Cerebellar cortex (tissue), 1 donor: ENCODE data around the gene PLAAT3.
"Not testable (repeated sequence)": the region's sequence is repeated elsewhere in the genome, so short reads cannot be mapped to it uniquely, and the experiment has no call there.

Source experiments
- DNase-seq: peaks from one replicate; pipeline ENCODE4 v3.0.0-alpha.2; 2015; ENCODE audit warnings: low spot score

The PLAAT3 gene

DNA sequence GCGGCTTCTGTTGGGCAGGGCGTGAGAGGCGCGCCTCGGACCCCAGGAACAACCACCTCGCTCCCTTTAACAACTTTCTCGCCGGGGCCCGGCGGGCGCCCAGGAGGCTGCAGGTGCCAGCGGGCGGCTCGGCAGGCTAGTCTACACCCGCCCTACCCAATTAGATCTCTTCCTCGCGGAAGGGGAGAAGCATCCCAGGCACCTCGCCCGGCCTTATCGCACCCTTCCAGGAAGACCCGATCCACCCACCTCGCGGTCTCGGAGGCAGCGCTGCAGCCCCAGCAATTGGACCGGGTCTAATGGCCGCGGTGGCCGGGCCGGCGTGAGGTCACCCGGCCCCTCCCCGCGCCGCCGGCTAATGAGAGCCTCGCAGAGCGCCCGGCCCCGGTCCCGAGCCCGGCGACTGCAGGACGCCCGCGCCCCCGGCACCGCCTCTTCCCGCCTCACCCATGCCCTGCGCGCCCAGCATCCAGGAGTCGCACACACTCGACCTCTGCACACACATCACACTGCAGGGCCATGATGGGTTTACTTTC, at the start of gene PLAAT3:
TSS of gene PLAAT3 (minus strand) at position 298 of the 536 bp plus-strand sequence. CDS start 419 bp downstream, outside the sequence.
- DNase-seq: peak; percentile 37

DNA sequence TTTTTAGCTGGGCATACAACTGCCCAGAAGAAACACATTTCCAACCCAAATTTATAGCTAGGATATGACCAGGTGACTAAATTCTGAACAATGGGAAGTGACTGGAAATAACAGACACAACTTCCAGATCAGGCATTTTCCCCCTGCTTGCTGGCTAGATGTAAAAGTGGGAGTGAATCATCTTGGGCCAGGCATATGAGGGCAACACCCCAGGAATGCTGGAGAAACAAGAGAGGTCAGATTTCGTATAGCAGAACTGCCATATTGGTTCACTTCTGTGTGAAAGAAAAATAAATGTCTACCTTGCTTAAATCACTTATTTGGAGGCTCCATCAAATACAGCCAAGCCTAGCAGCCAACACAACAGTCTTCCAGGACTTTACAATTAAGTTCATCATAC, 49.6 kb upstream of the PLAAT3 start:
- DNase-seq: no peak

DNA sequence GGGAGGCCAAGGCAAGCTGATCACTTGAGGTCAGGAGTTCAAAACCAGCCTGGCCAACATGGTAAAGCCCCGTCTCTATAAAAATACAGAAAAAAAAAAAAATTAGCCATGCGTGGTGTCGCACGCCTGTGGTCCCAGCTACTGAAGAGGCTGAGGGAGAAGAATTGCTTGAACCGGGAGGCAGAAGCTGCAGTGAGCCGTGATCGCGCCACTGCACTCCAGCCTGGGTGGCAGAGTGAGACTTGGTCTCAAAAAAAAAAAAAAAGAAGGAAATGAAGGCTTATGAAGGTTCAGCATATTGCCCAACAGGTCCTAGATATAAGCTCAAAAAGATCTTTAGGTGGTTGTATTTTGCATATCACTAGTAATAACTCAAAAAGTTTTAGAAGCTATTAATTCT, 46.7 kb upstream of the PLAAT3 start:
- no peak for DNase-seq

DNA sequence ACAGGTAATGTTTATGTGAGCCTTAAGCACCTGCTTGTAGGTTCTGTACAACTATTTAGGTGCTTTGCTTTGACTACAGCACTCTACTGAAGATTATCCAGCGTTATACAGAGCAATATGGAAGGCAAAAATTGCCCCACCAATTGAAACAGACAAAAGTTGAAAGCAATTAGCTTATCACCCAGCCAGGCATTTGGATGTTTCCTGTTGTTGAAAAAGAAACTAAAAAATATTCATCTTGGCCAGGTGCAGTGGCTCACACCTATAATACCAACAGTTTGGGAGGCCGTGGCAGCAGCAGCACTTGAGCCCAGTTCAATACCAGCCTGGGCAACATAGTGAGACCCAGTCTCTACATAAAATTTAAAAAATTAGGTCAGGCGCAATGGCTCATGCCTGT, 38.4 kb upstream of the PLAAT3 start:
- no peak for DNase-seq

DNA sequence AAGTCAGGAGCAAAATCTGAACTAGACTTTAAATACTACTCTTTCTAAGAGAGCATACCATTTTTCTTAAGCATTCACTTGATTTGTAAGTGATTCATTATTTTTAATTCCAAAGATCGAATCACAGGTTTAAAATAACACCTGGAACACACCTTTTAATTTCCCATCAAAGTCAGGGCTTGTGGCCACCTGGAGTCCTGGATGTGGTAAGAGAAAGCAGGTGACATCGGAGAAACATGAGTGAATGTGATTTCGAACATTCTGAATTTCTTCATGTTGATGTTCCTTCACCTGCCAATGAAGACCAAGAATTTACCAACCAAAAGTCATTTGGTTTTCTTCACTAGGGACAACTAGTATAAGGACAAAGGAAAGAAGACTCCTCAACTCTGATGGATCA, 29.0 kb upstream of the PLAAT3 start:
- no peak for DNase-seq

DNA sequence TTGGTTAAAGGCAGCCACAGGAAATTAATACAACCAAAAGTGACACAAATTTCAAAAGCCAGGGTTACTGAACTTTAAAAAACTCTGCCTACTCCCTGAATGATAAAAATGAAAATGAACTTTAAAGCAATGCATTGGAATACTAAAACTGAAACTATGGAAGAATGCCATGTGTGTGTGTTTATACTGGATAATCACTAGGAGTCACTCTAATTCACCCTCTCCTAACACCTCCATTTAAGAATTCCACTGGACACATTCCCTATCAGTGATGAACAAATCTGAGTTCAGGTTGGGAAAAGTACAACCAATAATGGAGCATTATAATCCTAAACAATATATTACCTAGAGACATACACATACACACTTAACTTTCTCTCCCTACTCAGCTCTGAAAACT, 27.5 kb upstream of the PLAAT3 start:
- no peak for DNase-seq

DNA sequence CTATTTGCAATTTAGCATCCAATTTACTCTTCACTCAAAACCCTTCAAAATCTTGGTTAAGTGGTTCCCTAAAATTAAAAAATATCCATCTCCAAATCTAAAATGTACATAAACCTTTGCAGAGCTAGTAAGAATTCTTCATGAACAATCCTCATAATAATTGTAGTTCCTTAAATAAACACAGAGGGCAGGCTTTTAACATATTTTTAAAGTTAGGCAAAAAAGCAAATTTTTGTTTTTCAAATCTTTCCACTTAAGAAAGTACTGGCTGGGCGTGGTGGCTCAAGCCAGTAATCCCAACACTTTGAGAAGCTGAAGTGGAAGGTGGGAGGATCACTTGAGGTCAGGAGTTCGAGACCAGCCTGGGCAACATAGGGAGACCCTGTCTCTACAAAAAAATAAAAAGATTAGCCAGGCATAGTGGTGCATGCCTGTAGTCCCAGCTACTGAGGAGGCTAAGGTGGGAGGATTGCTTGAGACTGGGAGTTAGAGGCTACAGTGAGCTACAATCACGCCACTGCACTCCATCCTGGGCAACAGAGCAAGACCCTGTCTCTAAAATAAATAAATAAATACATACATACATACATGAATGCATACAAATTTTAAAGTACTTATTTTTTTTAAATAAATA, 25.1 kb upstream of the PLAAT3 start:
- DNase-seq: peak; percentile 20

DNA sequence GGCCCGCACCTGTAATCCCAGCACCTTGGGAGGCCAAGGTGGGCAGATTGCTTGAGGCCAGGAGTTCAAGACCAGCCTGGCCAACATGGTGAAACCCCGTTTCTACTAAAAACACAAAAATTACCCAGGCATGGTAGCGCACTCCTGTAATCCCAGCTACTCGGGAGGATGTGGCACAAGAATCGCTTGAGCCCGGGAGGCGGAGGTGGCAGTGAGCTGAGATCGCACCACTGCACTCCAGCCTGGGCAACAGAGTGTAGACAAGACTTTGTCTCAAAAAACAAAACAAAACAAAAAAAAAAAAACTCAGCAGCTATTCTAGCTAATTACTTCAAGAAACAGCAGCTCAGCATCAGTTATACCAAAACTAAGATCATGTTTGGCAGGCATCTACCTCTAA, 24.2 kb upstream of the PLAAT3 start:
- DNase-seq: not testable (repeated sequence)

DNA sequence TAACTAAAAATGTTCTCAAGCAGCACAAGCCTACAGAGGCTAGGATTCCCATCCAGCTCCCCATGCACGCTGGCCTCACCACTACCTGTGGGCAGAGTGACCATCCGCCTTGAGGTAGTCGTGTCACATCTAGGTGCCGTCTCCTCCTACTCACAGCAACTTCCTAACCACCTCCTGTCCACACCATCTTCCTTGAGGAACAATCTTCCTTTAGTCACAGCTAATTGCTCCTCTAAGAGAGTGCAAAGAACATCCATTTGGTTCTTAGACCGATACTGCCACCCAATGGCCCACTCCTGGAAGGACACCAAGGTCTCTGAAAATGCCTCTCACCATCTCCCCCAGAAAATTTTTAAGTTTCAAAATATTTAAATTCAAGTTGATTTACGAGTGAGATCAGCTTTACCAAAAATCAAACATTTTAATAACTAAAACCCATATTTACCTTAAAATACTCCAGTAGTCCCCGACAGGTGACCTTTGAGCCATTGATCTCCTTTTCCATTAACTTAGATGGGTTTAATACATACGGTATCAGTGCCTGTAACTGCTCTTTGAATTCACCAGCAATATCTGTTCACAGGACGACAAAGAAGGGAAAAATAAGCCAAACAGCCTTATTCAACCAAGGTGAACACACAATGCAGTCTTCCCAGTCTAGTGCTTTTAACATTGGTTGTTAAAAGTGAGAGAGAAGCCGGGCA, 21.7 kb upstream of the PLAAT3 start:
- DNase-seq: peak; percentile 80

DNA sequence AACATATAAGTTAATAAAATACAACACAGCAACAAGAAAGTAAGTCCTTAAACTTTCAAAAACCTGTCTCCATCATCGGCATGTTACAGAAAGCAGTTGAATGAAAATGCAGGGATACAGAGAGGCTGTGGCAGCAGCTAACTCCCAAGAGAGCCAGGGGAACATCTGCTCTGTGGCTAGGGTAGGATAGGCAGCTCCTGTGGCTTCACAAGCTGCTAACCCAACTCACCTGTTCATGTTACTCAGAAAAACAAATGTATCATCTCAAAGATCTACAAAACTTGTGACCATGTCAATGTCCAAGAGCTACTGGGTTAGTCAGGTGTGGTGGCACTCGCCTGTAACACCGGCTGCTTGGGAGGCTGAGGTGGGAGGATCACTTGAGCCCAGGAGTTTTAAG, 15.2 kb upstream of the PLAAT3 start:
- no peak for DNase-seq

DNA sequence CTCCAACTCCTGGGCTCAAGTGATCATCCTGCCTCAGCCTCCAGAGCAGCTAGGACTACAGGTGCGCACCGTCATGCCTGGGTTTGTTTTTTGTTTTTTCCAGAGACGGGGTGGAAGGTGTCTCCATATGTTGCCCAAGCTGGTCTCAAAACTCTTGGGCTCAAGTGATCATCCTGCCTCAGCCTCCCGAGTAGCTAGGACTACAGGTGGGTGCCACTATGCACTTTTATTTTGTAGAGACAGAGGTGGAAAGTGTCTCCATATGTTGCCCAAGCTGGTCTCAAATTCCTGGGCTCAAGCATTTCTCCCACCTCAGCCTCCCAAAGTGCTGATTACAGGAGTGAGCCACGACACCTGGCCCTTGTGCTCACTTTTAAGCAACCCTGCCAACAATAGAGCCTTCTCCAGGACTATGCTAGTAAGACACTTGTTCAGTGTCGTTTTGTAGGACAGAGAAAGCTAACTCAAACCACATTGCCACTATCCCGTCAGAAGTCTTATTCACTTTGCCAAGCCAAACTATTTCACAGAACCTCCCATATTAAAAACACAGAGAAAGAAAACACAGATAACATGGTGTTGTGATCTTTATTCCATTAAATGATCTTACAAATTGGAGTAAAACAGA, 9.4 kb upstream of the PLAAT3 start:
- no peak for DNase-seq

DNA sequence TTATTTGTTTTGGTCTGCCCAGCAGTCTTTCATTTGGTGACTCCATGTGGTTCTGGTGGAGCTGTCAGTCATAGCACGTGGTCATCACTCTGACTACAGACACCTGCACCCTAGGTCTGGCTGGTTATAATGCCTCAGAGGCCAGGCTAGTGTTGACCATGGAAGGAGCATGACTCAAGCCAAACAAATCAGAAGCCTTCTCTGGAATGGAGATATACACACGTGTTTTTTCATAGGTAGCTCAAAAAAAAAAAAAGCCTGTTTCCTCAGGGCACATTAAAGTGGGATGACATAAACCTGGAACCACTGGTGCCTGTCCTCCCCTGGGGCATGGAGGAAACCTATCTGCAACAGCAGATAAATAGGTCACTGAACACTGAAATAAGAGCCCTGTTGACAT, 8.1 kb upstream of the PLAAT3 start:
- DNase-seq: no peak

DNA sequence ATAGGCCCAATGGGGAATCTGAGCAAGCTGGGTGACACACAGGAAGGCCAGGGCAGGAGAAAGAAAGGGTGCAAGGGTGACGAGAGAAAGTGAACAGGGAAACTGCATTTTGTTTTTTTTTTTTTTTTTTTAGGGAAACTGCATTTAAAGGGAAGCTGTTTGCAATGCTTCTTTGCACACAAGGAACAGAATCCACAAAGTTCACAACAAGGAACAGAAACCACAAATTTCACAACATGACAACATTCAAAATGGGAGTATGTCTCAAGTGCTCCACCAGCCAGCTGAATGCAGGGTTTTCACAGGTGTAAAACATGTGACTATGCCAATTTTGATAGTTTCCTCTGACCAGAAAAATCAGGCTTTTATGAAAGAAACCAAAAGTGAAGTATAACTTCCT, 6.8 kb upstream of the PLAAT3 start:
- DNase-seq: no peak

DNA sequence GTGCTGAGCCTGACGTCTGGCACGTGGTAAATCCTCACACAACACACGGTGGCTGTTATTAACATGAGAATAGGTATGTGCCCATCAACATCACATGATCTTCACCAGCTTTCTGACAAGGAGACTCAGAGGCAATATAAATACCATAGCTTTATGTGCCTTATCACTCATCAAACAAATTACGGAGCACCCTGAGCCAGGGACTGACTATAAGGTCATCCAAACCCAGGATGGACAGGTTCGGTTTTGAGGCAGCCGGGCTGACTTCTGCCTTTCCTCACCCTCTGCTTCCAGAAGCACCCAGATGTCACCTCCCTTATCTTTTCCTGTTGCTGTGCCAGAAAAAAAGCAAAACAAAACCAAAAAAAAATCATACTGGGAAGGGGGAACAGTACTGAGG, 5.7 kb upstream of the PLAAT3 start:
- no peak for DNase-seq

DNA sequence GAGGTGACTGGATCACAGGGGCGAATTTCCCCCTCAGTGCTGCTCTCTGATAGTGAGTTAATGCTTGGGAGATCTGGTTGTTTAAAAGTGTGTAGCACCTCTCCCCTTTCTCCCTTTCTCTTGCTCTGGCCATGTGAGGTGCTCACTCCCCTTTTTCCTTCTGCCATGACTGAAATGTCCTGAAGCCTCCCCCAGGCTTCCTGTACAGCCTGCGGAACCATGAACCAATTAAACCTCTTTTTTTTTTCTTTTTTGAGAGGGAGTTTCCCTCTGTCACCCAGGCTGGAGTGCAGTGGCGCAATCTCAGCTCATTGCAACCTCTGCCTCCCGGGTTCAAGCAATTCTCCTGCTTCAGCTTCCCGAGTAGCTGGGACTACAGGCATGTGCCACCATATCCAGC, 3.5 kb upstream of the PLAAT3 start:
- DNase-seq: not testable (repeated sequence)

DNA sequence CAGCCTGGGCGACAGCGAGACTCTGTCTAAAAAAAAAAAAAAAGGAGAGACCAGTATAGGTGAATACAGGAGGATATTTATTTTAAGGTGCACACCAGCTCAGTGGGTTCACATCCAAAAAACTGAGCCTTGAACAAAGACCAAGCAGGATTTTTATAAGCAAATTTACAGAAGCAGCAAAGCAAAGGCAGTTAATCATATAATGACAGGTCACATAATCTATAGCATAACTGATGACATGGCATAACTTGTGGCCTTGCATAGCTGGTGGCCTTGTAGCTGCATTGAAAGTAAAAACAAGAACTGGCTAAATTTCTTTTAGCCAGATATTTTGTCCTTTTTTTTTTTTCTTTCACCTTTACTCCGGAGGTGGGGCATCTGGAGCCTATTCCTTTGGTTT, 2.7 kb upstream of the PLAAT3 start:
- no peak for DNase-seq

DNA sequence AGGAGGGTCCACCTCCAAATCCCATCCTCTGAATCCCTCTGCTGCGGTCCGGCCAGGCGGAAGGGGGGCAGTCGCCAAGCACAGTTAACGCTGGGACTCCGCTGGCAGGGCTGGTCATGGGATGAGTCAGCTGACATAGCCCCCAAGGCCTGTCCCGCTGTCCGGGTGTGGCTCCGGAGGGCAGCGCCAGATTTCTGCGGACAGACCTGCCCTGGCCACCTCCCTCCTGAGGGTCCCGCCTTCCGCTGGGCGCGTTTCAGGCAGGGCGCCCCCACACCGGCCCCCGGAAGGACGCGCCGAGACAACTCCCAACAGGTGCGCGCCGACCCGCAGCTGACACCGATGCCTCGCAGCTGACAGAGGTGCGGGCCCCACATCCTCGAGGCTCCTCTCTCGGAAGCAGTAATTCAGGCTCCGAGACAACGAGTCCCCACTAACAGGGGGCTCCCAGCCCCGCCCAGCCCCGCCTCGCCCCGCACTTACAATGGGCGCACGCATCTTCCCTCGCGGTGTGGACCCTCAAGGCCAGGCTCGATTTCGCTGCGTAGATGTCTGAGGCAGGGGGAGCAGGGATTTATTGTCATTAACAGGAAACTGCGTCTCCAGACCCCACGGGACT, 607 bp downstream of the PLAAT3 start:
- peak; percentile 22 for DNase-seq

DNA sequence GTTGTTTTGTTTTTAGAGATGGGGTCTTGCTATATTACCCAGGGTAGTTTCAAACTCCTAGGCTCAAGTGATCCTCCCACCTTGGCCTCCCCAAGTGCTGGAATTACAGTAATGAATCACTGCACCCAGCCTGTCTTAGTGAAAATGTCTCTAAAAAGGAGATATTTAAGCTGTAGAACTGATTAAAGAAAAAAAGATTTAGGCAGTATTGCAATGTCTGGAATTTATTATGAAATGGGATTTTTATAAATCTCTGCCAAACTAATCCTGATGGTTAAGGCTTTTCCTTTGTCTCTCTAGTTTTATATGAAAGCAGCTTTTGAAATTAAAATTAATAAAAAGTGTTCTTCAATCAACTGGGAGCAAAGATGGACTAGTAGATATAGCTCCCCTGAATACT, 2.1 kb downstream of the PLAAT3 start:
- no peak for DNase-seq

DNA sequence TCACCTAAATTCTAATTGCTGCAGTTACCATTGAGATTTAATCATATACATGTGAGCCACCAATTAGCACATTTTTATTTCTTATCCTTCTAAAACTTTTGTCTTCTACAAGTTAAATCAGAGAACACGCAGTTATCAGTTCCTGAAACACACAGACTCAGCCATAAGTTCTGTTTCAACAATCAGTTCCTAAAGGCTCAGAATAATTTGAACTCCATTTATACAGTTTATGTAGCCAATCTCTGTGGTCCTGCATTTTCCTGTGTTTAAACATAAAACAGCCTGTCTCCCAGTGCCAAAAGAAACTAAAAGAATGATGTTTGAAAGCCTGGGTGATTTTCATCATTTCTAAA, 2.9 kb downstream of the PLAAT3 start:
- DNase-seq: no peak

DNA sequence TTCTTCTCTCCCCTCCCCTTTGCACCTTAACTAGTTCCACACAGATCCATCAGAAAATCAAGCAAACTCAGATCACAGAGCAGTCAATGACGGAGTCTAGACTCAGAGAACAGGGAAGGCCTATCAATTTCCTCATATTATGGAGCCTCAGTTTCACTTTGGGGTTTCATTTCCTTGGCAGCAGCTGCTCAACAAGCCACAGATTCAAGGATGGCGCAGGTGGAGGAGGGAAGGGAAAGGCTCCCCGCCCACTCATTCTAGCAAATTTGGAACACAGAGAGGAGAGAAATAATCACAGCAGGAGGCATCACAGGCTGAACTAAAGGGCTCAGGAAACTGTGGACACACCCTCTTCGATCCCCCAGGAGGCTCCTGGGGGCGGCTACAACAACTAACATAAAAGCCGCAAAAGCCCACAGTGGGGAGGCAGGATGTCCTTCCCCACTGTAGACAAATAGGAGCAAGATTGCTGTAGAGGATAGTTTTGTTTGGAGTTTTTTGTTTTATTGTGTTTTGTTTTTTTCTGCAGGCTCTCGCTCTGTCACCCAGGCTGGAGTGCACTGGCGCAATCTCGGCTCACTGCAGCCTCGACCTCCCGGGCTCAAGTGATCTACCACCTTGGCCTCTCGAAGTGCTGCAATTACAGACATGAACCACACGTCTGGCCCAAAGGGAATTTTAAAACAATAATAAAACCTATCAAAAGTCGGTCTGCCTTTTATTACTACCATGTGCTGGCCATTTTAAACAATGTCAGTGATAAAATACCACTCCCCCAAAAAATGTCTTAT, 3.4 kb downstream of the PLAAT3 start:
- no peak for DNase-seq

DNA sequence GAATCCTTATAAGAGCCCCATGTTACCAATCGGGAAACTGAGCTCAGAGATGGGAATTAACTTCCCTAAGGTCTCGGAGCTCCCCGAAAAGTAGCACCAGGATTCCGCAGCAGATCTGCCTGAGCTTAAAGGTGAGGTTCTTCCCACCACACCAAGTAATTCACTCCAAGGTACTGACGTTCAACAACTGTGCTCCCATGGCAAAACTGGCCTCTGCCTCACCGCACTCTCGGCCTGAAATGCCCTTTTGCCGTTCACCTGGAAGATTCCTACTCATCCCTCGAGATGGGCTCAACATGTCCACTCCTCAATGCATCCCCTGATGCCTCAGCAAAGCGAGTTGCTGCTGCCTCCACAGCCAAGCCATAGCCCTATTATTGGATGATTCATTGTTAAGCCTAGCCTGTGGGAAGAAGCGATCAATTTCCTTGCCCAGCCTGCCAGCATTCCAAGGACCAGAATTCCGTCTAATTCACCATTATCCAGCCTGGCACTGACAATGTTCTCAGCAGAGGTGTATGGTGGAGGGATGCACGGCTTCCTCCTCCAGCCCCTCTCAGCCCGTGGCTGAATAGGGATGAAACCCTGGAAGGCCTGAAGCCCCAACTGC, 4.2 kb downstream of the PLAAT3 start:
- no peak for DNase-seq

DNA sequence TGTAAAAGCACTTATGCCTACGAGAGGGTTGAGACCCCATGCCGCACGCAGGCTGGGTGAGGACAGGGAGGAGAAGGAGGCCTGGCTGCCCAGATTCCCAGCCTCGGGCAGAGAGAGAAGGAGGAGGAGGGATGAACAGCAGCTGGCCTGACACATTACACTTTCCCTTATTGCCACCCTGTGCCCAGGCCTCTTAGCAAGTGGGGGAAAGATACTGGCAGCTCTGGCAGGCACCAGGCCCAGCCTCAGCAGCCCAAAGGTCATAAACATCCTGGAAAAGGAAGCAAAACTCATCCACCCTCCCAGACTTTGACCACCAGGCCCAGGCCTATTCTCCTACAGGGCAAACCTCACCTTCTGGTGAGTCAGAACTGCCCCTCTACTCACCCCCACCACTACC, 4.7 kb downstream of the PLAAT3 start:
- no peak for DNase-seq
